GM21526 (cell line): ENCODE data around the gene PREPL.
"Not testable (repeated sequence)": the region's sequence is repeated elsewhere in the genome, so short reads cannot be mapped to it uniquely, and the experiment has no call there.

Source experiments
- ATAC-seq: cut with Tn5 transposase; IDR thresholded peaks from one replicate; pipeline ENCODE4 v1.9.1; 2021; ENCODE audit warnings: moderate library complexity; ENCODE audit not compliant: unreplicated experiment, low FRiP score

PREPL gene

GRCh38 chr2:44349506-44349905 lies 11.8 kb downstream of the PREPL start:
- ATAC-seq, result no peak

GRCh38 chr2:44348400-44348799 lies 12.9 kb downstream of the PREPL start:
- no peak for ATAC-seq

GRCh38 chr2:44347526-44347925 lies 13.8 kb downstream of the PREPL start:
- no peak for ATAC-seq

DNA sequence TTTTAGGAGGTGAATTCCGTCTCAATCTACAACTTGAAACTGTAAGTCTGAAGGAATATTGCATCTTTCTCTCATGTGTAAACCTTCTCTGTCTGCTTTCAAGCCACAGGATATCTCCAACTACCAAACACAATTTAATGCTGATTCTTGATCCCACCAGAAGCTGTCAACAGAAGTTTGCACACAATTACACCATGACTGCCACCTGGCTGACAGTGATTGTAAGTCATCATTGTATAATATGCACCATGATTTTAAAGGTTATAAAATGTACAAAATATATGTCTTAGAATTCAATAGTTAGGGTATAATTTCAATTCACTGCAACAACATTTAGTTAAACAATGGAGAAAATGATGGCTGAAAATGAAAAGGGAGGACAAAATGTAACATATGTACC lies 18.4 kb downstream of the PREPL start:
- no peak for ATAC-seq

- ATAC-seq, result no peak
Measured at GRCh38 chr2:44335806-44336538, 25.3 kb downstream of the PREPL start.

DNA sequence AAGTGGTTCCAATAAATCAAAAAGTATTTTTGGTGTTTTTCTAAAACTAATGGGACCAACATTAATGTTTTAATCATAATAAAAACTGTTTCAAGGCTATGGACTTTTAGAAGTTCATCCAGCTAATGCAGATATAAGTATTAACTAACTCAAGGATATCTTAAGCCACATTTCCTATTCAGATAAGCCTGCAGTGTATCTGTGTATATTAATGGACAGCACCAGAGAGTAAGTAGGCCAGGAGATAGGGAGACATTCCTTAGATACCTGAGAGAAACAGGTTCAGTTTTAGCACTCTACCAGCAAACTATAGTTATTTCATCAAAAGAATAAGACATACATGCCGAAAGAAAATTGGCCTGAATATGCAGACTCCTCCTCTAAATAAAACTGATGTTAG lies 27.3 kb downstream of the PREPL start:
- ATAC-seq, result no peak

GRCh38 chr2:44330801-44331200 lies 30.5 kb downstream of the PREPL start:
- ATAC-seq, result no peak

DNA sequence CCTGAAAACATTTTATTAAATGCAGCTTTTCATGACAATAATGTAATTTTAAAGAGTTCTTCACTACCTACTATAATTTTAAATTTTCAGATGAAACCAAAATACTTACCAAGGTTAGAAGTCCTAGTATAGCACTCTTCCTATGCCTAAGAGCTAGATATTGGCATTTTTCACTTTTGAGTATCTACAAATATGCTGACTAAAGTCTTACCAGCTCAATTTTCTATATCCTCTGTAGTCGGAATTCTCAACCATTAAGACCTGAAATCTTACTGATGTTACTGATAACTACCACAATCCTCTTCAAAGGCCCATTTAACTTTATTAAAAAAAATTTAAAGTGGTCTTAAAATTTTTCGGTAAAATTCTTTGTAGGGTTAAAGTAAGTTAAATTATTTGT lies 32.0 kb downstream of the PREPL start:
- ATAC-seq, result no peak

DNA sequence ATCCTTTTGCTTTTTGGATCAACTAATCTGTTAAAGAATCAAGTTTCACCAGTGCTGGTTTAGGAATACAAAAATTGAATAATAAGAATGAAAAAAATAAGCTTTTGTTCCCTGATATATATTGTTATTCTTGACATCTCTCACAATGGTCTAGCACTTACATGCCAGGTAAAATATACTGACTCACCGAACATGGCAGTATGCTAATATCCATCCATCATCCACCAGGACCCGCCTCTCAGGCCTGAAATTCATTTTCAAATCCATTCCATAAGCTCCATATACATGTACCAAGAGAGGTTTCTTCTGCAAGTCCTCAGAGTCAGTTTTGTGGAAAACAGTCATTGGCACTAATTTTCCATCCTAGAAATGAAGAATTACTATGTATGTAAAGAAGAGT lies 32.5 kb downstream of the PREPL start:
- ATAC-seq, result no peak

GRCh38 chr2:44326548-44327264 lies 34.6 kb downstream of the PREPL start:
- no peak for ATAC-seq

- ATAC-seq, result no peak
Measured at GRCh38 chr2:44325897-44326296, 35.4 kb downstream of the PREPL start.

DNA sequence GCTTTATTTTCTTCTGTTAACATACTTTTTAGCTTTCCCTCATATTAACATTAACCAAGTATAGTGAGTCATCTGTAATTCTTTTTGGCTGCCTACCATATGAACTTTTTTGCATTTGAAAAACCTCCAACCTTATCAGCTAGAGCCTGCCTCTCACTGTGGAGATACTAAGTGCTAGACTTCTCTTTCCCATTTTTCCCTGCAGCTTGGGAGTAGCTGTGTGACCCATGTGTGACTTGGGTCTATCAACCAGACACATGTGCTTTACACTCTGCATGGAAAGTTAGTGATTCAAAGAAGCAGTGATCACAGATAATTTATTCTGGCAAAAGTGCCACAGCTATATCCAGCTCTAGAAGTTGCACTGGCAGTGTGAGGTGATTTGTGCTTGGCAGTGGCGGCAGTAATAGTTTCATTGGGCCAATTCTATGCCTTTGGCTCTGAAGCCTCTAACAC lies 36.3 kb downstream of the PREPL start:
- no peak for ATAC-seq

DNA sequence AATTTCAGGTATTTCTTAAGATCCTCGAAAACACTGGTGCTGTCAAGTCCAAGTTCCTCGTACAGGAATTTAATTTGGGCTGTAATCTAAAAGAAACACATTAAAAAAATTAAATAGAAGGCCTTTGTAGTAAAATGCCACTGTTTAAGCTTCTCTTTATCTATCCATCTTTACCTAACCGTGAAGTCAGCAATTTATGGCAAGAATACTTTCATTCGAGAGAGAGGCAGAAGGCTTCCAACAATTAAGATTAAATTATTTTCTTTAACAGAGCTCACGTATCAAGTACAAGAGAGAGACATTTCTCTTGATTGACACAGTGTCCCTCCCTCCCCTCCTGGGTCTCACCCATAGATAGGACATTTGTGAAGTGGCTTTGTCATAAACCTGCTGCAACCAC lies 39.9 kb downstream of the PREPL start:
- no peak for ATAC-seq

GRCh38 chr2:44320832-44321231 lies 40.5 kb downstream of the PREPL start:
- ATAC-seq, result no peak

- ATAC-seq, result no peak
Measured at GRCh38 chr2:44315945-44316344, 45.3 kb downstream of the PREPL start.

- ATAC-seq, result no peak
Measured at GRCh38 chr2:44314362-44314761, 46.9 kb downstream of the PREPL start.

DNA sequence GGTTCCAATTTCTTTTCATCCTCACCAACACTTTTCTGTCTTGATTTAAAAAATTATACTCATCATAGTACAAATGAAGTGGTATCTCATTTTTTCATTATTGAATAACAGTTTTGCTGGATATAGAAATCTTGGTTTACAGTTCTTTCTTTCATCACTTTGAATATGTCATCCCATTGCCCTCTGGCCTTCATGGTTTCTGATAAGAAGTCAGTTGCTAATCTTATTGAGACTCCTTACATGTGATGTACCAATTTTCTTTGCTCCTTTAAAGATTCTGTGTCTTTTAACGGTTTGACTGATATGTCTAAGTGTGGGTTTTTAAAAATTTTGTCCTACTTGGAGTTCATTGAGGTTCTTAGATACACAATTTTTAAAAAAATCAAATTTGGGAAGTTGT lies 51.0 kb downstream of the PREPL start:
- ATAC-seq, result no peak

- ATAC-seq, result no peak
Measured at GRCh38 chr2:44305882-44306281, 55.4 kb downstream of the PREPL start.

DNA sequence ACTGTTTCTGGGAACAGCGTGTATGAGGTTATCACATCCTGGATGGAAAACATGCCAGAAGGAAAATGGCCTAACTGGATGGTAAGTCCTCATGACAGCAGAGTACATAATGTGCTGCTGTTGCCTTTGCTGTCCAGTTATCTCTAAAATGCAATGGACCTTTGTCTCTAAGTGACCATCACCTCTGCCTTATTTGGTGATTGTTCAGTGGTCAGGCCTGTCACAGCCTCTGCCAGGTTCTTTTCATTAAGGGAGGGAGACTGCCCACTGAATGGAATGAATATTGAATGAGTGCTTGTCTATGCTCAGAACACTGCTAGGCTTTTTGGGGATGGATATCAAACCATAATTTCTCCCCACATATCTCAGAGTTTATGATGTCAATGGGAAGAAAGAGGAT lies 57.0 kb downstream of the PREPL start:
- no peak for ATAC-seq

DNA sequence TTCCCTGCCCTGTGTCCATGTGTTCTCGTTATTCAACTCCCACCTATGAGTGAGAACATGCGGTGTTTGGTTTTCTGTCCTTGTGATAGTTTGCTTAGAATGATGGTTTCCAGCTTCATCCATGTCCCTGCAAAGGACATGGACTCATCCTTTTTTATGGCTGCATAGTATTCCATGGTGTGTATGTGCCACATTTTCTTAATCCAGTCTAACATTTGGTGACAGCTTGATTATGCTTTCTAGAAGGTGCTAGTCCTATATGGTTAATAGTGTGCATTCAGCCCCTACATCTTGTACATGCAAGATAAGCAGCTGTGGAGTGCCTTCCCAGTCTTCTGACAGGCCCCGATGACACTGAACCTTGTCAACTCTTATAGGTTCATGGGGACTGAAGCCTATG lies 57.5 kb downstream of the PREPL start:
- not testable (repeated sequence) for ATAC-seq

GRCh38 chr2:44301111-44301510 lies 60.2 kb downstream of the PREPL start:
- ATAC-seq, result no peak

DNA sequence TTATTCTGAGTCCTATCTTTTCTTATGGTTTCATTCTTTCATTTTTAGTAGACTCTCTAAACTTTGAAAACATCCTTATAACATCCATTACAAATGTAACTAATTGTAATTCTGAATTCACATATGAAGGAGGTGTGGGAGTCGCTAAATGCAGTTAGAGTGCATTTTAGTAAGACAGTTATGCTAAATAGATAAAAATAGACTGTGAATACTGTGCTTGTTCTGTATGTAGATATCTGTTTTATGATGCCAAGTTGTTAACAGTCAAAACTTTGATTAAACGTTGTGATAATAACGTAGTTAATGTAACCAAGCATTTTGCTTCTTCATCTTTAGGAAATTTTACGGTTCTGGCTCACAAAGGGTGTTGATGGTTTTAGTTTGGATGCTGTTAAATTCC lies 61.7 kb downstream of the PREPL start:
- ATAC-seq, result no peak
